Uterus (tissue), 2 donors: Measurements from ENCODE around the gene TBC1D9.

Experiments used
- CTCF ChIP-seq, 4 experiments: fragments of 200-600 bp in 2 of 4; fragments of 450-650 bp in 2 of 4; sonication (generic) in 2 of 4; IDR thresholded peaks; one replicate each; pipeline ENCODE4 v1.5.1; 2016 to 2019; ENCODE audit warnings: antibody characterized with exemption in 4 of 4, mild to moderate bottlenecking in 2 of 4, moderate library complexity in 1 of 4
- POLR2A ChIP-seq, 2 donors: fragments of 450-650 bp; IDR thresholded peaks; one replicate each; pipeline ENCODE4 v1.6.1; 2016; ENCODE audit warnings: antibody characterized with exemption in 2 of 2, mild to moderate bottlenecking in 1 of 2, moderate library complexity in 1 of 2

GRCh38 chr4:140750470-140750869 is 5.7 kb downstream of the TBC1D9 start:
- TF ChIP-seq POLR2A (IDR thresholded peaks at IDR 0.05) (no peak), CTCF (IDR thresholded peaks at IDR 0.05) (no peak)
